Cardiac muscle cell (in vitro differentiated cells and primary cell): ENCODE measurements around the gene PIGL. TPM values are rescaled to one million over a fixed set of nuclear protein-coding genes. Genes with fewer than 3 reads are reported as not detected.

Experiments used
- DNase-seq, 2 donors: peaks; one replicate each; pipeline versions ENCODE4 v3.0.0 to v3.0.0-alpha.2; 2010 to 2017; ENCODE audit warnings: low read depth in 1 of 2, low spot score in 1 of 2
- H3K27ac ChIP-seq: fragments of 200-600 bp; sonication (generic); 2 replicates; pipeline ENCODE4 v1.5.1; 2016
- H3K27me3 ChIP-seq: fragments of 200-600 bp; sonication (generic); 2 replicates; pipeline ENCODE4 v1.6.0; 2016; ENCODE audit warnings: control low read depth
- H3K36me3 ChIP-seq: fragments of 200-600 bp; sonication (generic); 2 replicates; pipeline ENCODE4 v1.5.1; 2016; ENCODE audit warnings: control low read depth
- H3K4me1 ChIP-seq: fragments of 200-600 bp; sonication (generic); 2 replicates; pipeline ENCODE4 v1.8.1; 2017; ENCODE audit warnings: low read depth, mild to moderate bottlenecking, mixed run types
- H3K4me3 ChIP-seq: fragments of 200-600 bp; sonication (generic); 2 replicates; pipeline ENCODE4 v1.5.1; 2016; ENCODE audit warnings: mild to moderate bottlenecking
- H3K9me3 ChIP-seq: fragments of 200-600 bp; sonication (generic); 2 replicates; pipeline ENCODE4 v1.5.1; 2017; ENCODE audit warnings: low read depth, mild to moderate bottlenecking, control low read depth
- polyA plus RNA-seq: library from polyadenylated mRNA; unstranded; fragments of >200 nt; fragmentation: Nextera tagmentation; extraction: Ambion mirVana; gene quantifications from 2 replicates; pipeline ENCODE4 v1.2.1, GENCODE V29; 2016
- total RNA-seq: library from RNA; depleted of rRNA; stranded (reverse); fragments of >200 nt; gene quantifications from 2 replicates; pipeline ENCODE4 v1.2.3, GENCODE V29; 2016
- TF ChIP-seq, protein P1 (sequence below): IDR thresholded peaks from 2 replicates; pipeline ENCODE4 v1.5.1; 2012; ENCODE audit warnings: low read depth, mild to moderate bottlenecking, low read length

PIGL gene
- total and polyA plus RNA-seq, 2 experiments from 2014 or later, result 28.8 to 67.4 TPM

DNA sequence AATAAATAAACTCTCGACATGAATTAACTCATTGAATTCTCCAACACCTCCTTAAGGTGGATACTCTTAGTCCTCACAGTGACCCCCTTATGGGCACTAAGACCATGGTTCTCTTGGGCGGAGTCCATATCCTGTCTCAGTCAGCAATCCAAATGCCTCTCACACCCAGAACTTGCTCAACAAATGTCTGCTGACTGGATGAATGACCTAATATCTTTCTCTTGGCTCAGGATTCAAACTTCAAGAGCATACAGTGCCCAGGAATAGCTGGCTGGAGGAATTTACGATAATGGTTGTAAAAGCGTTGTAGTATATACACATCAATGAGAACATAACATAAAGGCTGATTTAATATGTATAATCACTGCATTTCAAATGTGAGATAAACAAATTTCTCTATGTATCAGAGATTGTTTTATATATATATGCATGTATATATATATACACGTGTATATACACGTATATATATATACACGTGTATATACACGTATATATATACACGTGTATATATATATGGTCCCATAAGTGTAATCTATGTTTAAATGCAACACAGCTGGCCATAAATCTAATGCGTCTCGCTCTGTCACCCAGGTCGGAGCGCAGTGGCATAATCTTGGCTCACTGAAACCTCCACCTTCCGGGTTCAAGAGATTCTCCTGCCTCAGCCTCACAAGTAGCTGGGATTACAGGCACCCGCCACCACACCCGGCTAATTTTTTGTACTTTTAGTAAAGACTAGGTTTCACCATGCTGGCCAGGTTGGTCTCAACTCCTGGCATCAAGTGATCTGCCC, 157.3 kb downstream of the PIGL start:
- no peak overlapping the region for H3K27ac ChIP-seq
- no peaks in the 10 kb centered on the region for H3K27me3 ChIP-seq
- no peaks in the 10 kb centered on the region for H3K9me3 ChIP-seq
- H3K4me1 ChIP-seq, result no peaks in the 10 kb centered on the region
- DNase-seq, result peak in 1 of 2 donors; percentile 86
- H3K4me3 ChIP-seq, result no peak overlapping the region
- no peaks in the 10 kb centered on the region for H3K36me3 ChIP-seq
- TF ChIP-seq, protein P1, sequence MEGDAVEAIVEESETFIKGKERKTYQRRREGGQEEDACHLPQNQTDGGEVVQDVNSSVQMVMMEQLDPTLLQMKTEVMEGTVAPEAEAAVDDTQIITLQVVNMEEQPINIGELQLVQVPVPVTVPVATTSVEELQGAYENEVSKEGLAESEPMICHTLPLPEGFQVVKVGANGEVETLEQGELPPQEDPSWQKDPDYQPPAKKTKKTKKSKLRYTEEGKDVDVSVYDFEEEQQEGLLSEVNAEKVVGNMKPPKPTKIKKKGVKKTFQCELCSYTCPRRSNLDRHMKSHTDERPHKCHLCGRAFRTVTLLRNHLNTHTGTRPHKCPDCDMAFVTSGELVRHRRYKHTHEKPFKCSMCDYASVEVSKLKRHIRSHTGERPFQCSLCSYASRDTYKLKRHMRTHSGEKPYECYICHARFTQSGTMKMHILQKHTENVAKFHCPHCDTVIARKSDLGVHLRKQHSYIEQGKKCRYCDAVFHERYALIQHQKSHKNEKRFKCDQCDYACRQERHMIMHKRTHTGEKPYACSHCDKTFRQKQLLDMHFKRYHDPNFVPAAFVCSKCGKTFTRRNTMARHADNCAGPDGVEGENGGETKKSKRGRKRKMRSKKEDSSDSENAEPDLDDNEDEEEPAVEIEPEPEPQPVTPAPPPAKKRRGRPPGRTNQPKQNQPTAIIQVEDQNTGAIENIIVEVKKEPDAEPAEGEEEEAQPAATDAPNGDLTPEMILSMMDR, result no peak

Other genes starting within 250 kb of the PIGL start
- gene ZSWIM7, start 217.5 kb upstream of the PIGL start, total RNA-seq, result 28.1 and 47.8 TPM in 2 replicates
- gene ZSWIM7, start 217.5 kb upstream of the PIGL start, polyA plus RNA-seq, result 81.6 and 84.7 TPM in 2 replicates
- gene TTC19, start 217.4 kb upstream of the PIGL start, total RNA-seq, result 115 and 133 TPM in 2 replicates
- 76.5 and 79.0 TPM in 2 replicates for gene TTC19, start 217.4 kb upstream of the PIGL start, polyA plus RNA-seq
- gene NCOR1, start 1.7 kb upstream of the PIGL start, total RNA-seq, result 91.4 and 119 TPM in 2 replicates
- 109 and 139 TPM in 2 replicates for gene NCOR1, start 1.7 kb upstream of the PIGL start, polyA plus RNA-seq
- 55.3 and 88.4 TPM in 2 replicates for gene CENPV, start 136.3 kb downstream of the PIGL start, total RNA-seq
- gene CENPV, start 136.3 kb downstream of the PIGL start, polyA plus RNA-seq, result 67.1 and 91.8 TPM in 2 replicates
- 1,467 and 1,491 TPM in 2 replicates for gene UBB, start 163.9 kb downstream of the PIGL start, total RNA-seq
- 1,854 and 2,609 TPM in 2 replicates for gene UBB, start 163.9 kb downstream of the PIGL start, polyA plus RNA-seq
- gene TRPV2, start 198.4 kb downstream of the PIGL start, total RNA-seq, result 0.09 and 0.28 TPM in 2 replicates
- gene TRPV2, start 198.4 kb downstream of the PIGL start, polyA plus RNA-seq, result 0.72 and 0.93 TPM in 2 replicates